GM18868 (cell line): ENCODE data around the gene SLC28A2.
"Not testable (repeated sequence)": the region's sequence is repeated elsewhere in the genome, so short reads cannot be mapped to it uniquely, and the experiment has no call there.

Experiments used
- ATAC-seq: cut with Tn5 transposase; IDR thresholded peaks from one replicate; pipeline ENCODE4 v1.9.1; 2021; ENCODE audit warnings: mild to moderate bottlenecking, moderate library complexity; ENCODE audit not compliant: unreplicated experiment

SLC28A2 gene

DNA sequence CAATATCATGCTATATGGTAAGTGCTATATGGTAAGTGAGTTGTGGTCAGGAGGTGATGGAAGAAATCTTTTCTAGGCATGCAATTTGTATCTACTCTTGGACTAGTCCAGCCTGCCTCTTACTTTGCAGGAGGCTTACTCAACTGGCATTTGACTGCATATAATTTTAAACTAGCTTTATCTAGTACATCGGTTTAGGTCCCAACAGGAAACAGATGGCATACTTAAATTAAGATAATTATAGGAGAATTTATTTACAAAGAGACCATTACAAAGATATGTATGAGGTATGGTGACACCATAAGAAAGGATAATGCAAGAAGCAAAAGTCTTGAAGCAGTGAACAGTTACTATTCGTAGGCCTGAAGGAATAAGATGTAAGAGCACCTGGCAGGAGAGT, 7.8 kb downstream of the SLC28A2 start:
- ATAC-seq = no peak

DNA sequence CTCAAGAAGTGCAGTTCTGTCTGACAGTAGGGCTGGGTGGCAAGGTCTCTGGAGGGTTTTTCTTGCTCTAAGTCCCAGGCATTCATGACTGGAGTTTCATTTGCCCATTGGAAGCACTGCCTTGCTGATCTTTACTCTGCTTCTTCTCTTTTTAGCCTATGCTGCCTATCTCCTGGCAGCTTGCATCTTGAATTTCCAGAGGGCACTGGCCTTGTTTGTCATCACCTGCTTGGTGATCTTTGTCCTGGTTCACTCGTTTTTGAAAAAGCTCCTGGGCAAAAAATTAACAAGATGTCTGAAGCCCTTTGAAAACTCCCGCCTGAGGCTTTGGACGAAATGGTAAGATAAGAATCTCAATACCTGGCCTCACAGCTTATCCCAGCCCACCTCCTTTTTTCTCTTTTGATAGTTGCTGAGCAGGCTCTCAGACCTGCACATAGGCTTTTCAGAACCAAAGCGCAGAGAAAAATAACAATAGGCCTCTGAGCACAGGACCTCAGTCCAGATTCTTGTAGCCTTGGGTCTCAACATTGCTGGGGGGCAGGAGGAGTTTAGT, 10.9 kb downstream of the SLC28A2 start:
- no peak for ATAC-seq

DNA sequence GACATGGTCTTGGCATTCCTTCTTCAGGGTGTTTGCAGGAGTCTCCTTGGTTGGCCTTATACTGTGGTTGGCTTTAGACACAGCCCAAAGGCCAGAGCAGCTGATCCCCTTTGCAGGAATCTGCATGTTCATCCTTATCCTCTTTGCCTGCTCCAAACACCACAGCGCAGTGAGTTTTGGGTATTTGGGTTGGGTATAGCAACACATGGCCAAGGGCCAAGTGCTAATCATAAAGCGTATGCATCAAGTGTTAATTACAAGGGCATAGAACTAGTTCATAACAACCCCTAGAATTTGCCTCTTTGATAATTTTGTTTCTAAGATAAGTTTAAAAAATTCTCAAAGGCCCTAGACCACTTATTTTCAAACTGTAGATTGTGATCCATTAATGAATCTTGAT, 11.8 kb downstream of the SLC28A2 start:
- ATAC-seq = no peak

DNA sequence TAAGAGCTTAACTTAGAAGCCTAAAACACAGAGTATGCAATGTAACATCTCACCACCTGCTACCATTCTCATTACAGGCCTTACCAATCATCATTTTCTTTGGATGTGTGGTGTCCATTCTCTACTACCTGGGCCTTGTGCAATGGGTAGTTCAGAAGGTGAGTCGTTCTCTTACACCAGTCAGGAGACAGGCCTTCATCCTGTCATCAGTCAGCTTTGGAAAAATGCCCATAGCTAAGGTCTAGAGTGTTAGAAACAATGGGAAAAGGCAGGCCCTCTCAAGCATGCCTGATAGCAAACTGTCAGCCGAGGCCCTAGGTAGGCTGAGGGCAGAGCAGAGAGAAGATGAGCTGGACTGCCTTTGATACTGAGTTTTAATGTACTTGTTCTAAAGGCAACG, 13.5 kb downstream of the SLC28A2 start:
- no peak for ATAC-seq

DNA sequence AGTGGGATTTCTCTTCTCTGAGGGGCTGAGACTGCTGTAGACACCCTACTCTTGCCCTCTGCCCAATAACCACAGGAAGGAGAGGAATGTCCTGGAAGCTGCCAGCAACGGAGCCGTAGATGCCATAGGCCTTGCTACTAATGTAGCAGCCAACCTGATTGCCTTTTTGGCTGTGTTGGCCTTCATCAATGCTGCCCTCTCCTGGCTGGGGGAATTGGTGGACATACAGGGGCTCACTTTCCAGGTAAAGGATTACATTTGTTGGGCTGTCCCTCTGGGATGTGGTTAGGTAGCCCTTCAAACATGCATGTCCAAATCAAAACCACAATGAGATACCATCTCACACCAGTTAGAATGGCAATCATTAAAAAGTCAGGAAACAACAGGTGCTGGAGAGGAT, 16.1 kb downstream of the SLC28A2 start:
- ATAC-seq = no peak

DNA sequence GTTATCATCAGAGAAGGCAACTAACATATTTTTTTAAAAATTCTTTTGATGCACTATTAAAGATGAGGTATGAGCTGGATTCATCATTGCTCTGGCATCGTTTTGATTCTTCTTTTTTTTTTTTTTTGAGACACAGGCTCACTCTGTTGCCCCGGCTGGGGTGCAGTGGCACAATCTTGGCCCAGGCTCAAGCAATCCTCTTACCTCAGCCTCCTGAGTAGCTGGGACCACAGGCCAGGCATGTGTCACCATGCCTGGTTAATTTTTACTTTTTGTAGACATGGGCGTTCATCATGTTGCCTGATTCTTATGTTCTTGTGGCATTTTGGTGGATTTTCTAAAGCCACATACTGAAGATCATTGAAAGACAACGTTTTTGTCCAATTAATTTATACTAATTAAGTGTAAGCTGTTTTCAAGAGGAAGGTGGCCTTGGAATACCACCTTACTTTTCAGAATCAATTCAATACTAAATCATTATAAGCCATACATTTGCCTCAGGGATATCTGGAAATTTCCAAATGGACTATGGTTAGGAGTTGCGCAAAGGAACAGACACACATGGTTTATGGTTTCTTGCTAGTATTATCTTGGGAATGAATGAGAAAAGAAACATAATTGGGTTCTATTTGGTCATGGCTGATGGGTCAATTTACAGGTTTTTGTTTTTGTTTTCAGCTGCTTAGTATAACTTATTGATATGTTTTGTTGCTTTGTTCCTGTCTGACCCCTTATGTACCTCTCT, 22.8 kb downstream of the SLC28A2 start:
- ATAC-seq = no peak

DNA sequence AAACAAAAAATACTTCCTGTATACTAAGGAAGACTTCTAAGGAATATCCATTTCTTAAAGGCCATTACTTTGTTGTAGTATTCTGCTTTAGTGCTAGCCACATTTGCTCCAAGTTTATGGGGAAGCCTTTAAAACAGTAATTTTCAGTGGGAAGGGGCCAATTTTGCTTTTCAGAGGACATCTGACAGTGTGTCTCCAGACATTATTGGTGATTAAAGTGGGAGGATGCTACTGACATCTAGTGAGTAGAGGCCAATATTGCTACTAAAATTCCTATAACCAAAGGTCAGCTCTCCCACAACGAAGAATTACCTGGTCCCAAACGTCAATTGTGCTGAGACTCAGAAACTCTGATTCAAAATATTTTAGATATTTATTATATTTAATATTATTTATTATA, 24.8 kb downstream of the SLC28A2 start:
- no peak for ATAC-seq

DNA sequence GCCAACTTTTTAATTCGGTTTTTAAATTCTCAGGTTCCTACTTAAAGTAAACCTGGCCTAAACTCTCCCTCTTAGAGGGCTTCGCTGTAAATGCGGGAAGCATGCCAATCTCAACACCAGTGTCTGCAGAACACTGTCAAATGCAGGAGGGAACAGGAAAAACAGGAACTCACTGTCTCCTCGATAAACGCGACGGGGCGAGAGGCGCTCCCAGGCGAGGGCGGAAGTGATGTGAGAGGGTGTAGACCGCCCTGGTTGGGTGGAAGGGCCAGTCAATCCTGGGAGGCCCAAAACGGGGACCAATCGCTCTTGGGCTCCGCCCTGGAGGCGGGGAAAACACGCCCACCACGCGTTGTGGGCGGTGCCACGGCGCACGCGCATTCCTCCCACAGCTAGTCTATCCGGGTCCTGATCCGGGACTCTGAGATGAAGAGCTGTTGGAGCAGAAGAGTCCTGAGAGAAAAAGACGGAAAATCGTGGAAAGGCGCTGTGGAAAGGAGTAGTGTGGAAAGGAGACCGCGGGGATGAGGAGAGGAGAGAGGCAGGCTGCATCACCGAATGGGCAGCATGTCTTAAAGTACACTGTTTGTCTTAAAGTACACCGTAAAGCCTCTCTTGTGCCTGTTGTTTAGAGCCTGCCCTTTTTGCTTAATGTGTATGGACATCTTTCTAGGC, 27.1 kb downstream of the SLC28A2 start:
- peak; percentile 100 for ATAC-seq

DNA sequence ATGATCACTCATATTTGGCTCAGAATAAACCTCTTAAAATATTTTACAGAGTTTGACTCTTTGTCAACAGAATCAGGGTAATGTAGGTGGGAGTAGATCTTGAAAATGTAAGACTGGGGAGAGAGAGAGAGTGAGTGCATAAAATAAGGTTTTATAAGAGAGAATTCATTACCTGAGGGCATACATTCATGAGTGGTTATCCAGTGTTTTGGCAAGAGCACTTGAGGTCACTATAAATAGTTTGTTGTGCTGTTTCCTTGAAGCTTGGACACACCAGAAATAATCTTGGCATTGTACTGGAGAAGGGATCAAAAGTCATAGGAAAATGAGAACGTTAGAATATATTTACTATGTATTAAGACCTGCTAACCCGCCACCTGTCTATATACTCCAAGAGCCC, 33.4 kb downstream of the SLC28A2 start:
- no peak for ATAC-seq

DNA sequence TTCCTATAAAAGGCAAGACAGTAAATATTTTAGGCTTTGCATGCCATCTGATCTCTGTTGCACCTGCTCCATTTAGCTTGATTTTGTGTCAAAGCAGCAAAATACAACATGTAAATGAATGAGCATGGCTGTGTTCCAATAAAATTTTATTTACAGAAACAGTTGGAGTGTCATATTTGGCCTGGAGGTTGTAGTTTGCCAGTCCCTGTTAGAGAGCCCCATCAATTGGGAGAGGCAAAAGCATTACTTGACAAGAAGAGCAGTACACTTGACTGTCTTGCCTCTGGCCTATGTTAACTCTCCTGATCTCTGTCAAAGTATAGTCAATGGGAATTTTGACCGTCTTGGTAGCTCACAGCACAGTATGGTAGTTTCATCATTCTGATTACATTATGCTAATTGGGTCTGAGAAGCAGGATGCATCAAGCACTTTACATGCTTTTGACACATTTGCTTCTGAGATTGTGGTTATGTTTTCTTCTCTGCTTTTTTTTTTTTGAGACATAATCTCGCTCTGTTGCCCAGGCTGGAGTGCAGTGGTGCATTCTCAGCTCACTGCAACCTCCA, 35.4 kb downstream of the SLC28A2 start:
- ATAC-seq = no peak

DNA sequence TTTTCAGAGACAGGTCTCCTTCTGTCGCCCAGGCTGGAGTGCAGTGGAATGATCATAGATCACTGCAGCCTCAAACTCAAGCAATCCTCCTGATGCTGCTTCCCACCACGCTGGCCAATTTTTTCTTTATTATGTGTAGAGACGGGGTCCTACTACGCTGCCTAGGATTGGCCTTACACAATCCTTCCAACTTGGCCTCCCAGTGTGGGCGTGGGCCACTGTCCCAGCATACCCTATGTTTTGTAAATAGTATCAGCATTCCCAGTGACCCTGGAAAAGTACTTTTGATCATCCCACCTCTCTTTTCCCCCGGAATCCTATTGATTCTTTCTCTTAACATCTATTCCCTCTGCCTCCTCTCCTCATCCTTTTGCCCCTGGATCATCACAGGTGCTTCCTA, 36.9 kb downstream of the SLC28A2 start:
- ATAC-seq = no peak

DNA sequence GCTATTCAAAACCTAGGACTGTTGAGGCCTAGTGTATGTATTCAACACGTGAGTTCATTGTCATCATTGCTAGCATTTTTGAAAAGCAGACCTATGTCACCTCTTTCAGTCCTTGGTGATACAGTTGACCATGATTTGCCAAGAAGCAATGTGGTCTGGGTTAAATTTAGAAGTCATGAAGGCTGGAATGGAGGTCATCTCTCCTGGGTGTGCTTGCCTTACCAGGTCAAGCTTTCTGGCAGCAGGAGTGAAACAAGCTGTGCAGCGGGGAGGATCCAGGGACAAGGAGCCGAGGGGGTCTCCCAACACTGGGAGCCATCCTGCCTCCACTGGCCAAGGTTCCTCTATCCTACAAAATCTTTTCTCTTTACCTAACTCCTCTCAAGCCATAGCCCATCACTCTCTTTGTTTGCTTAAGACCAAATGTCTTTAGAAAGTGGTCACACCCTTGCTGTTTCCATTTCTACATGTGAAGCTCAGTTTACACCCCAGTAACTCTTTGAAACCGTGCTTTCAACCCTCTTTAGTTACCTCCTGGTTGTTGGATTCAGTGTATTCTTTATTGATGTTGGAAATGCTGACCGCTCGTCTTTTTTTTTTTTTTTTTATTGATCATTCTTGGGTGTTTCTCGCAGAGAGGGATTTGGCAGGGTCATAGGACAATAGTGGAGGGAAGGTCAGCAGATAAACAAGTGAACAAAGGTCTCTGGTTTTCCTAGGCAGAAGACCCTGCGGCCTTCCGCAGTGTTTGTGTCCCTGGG, 40.0 kb downstream of the SLC28A2 start:
- ATAC-seq = no peak

DNA sequence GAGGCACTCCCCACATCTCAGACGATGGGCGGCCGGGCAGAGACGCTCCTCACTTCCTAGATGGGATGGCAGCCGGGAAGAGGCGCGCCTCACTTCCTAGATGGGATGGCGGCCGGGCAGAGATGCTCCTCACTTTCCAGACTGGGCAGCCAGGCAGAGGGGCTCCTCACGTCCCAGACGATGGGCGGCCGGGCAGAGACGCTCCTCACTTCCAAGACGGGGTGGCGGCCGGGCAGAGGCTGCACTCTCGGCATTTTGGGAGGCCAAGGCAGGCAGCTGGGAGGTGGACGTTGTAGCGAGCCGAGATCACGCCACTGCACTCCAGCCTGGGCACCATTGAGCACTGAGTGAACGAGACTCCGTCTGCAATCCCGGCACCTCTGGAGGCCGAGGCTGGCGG, 41.3 kb downstream of the SLC28A2 start:
- ATAC-seq = not testable (repeated sequence)

DNA sequence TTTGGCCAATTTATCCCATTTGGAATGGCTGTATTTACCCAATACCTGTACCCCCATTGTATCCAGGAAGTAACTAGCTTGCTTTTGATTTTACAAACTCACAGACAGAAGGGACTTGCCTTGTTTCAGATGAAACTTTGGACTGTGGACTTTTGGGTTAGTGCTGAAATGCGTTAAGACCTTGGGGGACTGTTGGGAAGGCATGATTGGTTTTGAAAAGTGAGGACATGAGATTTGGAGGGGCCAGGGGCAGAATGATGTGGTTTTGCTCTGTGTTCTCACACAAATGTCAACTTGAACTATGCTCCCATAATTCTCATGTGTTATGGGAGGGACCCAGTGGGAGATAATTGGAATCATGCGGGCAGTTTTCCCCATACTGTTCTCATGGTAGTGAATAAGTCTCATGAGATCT, 46.9 kb downstream of the SLC28A2 start:
- not testable (repeated sequence) for ATAC-seq

DNA sequence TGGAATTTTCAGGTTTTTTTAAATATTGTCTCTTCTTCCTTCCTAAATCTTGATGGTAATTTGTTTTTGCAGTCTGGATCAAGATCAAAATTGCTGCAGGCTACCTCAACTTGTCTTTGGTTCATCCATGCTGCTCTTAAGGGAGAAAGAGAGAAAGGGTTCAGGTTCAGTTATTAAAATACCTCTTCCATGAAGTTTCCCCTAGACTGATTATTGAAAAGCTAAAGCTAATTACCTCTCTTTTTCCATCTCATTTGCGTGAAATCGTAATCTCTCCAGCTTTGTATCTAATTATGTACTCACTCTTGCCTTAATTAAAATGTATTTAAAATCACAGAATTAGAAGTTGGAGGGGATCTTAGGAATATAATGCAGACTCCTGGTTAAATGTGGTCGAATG, 52.7 kb downstream of the SLC28A2 start:
- ATAC-seq = no peak

DNA sequence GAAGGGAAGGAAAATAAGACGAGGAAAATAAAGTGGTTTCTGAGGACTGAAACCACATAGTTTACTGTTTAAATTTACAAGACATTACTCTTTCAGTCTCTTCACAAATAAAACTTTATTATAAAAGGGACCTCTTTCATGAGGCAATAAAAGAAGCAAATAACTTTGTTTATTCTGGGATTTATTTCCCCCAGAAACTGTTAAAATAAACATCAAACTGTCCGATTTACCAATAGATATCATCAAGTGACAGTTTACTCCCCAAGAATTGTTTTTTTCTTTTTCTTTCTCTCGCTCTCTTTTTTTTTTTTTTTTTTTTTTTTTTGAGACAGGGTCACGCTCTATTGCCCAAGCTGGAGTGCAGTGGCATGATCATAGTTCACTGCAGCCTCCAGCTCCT, 54.1 kb downstream of the SLC28A2 start:
- ATAC-seq = no peak

DNA sequence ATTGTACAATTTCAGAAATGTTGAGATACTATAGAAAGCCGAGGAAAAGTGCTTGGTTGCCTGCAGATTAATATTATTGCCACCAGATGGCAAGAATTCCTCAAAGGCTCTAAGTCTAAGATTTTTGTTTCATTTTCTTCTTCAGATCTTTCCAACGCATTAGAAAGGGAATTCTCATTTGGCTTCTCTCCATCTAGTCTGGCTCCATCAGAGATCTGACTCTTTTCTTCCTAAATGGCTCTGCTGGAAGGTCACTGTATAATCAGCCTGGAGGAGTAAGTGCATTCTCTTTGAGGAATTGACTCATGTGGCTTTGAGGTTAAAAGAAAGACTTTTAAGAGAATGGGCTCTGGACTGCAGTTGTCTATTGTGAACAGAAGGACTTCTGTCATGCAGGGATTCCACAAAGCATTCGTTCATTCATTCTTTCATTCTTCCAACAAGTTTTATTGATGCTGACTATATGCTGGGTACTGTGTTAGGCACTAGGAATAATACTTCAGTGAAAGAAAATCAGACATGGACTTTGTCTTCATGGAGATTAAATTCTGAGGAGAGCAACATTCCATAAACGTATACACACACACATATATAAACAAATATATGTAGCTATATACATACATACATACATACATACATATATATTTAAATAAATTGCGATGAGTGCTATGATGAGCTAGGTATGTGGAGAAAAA, 55.3 kb downstream of the SLC28A2 start:
- ATAC-seq = peak; percentile 58

DNA sequence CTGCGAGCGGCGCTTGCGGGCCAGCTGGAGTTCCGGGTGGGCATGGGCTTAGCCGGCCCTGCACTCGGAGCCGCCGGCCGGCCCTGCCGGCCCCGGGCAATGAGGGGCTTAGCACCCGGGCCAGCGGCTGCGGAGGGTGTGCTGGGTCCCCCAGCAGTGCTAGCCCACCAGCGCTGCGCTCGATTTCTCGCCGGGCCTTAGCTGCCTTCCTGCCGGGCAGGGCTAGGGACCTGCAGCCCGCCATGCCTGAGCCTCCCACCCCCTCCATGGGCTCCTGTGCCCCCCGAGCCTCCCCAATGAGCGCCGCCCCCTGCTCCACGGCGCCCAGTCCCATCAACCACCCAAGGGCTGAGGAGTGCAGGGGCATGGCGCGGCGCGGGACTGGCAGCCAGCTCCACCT, 62.1 kb downstream of the SLC28A2 start:
- ATAC-seq = not testable (repeated sequence)

DNA sequence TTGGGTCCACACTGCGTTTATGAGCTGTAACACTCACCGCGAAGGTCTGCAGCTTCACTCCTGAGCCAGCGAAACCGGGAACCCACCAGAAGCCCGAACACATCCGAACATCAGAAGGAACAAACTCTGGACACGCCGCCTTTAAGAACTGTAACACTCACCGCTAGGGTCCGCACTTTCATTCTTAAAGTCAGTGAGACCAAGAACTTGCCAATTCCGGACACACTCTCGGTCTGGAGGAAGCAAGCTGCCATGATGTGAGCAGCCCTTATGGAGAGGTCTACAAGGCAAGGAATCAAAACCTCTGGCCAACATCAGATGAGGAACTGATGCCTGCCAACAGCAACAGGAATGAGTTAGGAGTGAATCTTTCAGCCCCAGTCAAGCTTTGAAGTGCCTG, 62.9 kb downstream of the SLC28A2 start:
- no peak for ATAC-seq

DNA sequence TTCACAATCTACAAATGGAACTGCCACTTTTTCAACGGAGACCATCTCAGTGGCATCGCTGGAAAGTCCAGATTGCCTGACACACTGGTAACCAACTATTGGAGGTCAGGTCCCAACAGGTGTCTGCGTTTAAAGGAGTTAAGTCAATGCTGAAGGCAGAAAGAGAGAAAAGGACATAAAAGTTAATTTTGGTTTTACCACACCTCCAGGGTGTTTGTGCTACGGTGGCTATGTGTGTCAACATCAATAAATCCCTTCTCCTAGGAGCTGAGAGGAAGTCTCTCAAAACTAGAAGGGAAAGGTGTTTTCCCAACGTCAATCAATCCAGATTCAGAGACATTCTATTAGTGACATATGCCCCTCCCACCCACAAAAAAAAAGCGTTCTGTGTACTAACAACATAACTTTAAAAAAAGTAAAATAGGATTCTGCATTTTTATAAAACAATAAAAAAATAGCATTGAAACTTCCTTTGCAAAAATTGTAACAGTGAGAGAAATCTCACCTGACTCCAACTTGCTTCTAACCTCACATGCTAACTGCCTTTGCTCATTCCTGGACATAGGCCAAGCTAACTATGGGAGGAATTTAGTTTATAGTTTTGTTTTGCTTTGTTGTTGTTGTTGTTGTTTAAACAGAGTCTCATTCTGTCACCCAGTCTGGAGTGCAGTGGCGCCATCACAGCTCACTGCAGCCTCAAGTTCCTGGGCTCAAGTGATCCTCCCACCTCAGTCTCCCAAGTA, 67.6 kb downstream of the SLC28A2 start:
- ATAC-seq = no peak
